Right lobe of liver (tissue), 6 donors: Measurements from ENCODE around the gene PLOD3. TPM values are rescaled to one million over a fixed set of nuclear protein-coding genes. Genes with fewer than 3 reads are reported as not detected.
"Not testable (repeated sequence)": the region's sequence is repeated elsewhere in the genome, so short reads cannot be mapped to it uniquely, and the experiment has no call there.

Experiments used
- ATAC-seq, 4 donors: fragments of 200-7000 bp; cut with Tn5 transposase; one replicate each; pipeline ENCODE4 v1.9.1; 2020; ENCODE audit warnings: mild to moderate bottlenecking in 4 of 4, moderate library complexity in 4 of 4
- DNase-seq, 3 donors: peaks; one replicate each; pipeline ENCODE4 v3.0.0-alpha.2; 2020
- H3K27ac ChIP-seq, 3 donors: fragments of 200-600 bp; one replicate each; pipeline ENCODE4 v1.8.0; 2022
- H3K27me3 ChIP-seq, 2 donors: fragments of 200-600 bp; one replicate each; pipeline ENCODE4 v1.8.0; 2022
- H3K36me3 ChIP-seq, 4 donors: fragments of 200-600 bp; sonication (generic) in 1 of 4; one replicate each; pipeline versions ENCODE4 v1.5.1 to v1.8.0; 2017 to 2022; ENCODE audit warnings: control low read depth in 1 of 4
- H3K4me1 ChIP-seq, 4 donors: fragments of 200-600 bp; sonication (generic) in 1 of 4; one replicate each; pipeline versions ENCODE4 v1.5.1 to v1.8.0; 2017 to 2022; ENCODE audit warnings: control low read depth in 1 of 4
- H3K4me3 ChIP-seq, 3 donors: fragments of 200-600 bp; one replicate each; pipeline ENCODE4 v1.8.0; 2022
- H3K9me3 ChIP-seq, 4 donors: fragments of 200-600 bp; sonication (generic) in 1 of 4; one replicate each; pipeline versions ENCODE4 v1.5.1 to v1.8.0; 2017 to 2022; ENCODE audit warnings: control low read depth in 1 of 4
- POLR2A ChIP-seq: fragments of 450-650 bp; IDR thresholded peaks from one replicate; pipeline ENCODE4 v1.6.1; 2017; ENCODE audit warnings: antibody characterized with exemption, mild to moderate bottlenecking
- WGBS: methylation state at CpG from one replicate; pipeline ENCODE4 v1.1.6; 2018; ENCODE audit warnings: low coverage, low lambda C conversion rate; ENCODE audit not compliant: insufficient coverage; ENCODE audit errors: missing lambda C conversion rate; 5-methylcytosine and 5-hydroxymethylcytosine counted together
- intact Hi-C, 2 donors: fragments of 100-400 bp; cut with DNase I; formaldehyde crosslinking; loops; one replicate each; pipeline versions ENCODE4 v1.11.2 to v1.14.1; 2022
- total RNA-seq, 6 experiments: library from RNA; depleted of rRNA in 2 of 6; stranded (reverse); fragments of >200 nt in 2 of 6; fragmentation: NEBNext Ultra II Directional in 3 of 6; extraction: Animal tissue kit (Norgen Biotek cat#: 25700) in 3 of 6; gene quantifications; one replicate each; pipeline versions ENCODE4 v1.1.0 to v1.2.4, GENCODE V29; 2016 to 2023
- TF ChIP-seq, protein P1 (sequence below), 4 donors: fragments of 200-600 bp in 3 of 4; fragments of 450-650 bp in 1 of 4; IDR thresholded peaks; one replicate each; pipeline versions ENCODE4 v1.5.1 to v1.8.0; 2016 to 2022; ENCODE audit warnings: antibody characterized with exemption in 4 of 4, mild to moderate bottlenecking in 2 of 4
- donor health status: DM: no; HTN: yes; CAD: no.
- donor health status: DM: no; HTN: no; CAD: no.
- donor health status: DM: no; HTN: no; CAD: no.
- donor health status: DM: no; HTN: yes; CAD: no.
- donor health status: DM: no; HTN: yes; CAD: no.

The PLOD3 gene
- total RNA-seq, 6 experiments from 2014 or later, result 41.7 to 57.5 (median 54.3) TPM

DNA sequence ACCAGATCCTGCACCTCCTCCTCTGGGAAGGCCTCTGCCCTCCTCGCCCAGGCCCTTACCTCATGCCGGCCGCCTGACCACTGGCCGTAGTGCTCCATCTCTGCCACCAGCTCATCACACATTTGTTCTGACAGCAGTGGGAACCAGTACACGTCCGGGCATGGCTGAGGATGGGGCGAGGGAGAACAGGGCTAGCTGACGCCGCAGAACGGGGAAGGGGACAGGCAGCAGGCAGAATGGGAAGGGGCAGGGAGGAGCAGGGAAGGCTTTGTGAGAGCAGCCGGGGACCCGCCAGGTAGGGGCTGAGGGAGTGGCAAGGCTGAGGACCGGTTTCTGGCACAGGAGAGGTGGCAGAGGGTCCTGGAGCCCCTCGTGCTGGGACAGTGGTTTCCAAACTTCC, 8.6 kb downstream of the PLOD3 start:
- H3K27ac ChIP-seq, result no peak overlapping the region
- H3K36me3 ChIP-seq, result peaks cover 0 to 55% (median 19%) of the 10 kb centered on the region in 4 donors
- DNase-seq (no peak), ATAC-seq (no peak)
- no peak for TF ChIP-seq POLR2A
- TF ChIP-seq, protein P1, sequence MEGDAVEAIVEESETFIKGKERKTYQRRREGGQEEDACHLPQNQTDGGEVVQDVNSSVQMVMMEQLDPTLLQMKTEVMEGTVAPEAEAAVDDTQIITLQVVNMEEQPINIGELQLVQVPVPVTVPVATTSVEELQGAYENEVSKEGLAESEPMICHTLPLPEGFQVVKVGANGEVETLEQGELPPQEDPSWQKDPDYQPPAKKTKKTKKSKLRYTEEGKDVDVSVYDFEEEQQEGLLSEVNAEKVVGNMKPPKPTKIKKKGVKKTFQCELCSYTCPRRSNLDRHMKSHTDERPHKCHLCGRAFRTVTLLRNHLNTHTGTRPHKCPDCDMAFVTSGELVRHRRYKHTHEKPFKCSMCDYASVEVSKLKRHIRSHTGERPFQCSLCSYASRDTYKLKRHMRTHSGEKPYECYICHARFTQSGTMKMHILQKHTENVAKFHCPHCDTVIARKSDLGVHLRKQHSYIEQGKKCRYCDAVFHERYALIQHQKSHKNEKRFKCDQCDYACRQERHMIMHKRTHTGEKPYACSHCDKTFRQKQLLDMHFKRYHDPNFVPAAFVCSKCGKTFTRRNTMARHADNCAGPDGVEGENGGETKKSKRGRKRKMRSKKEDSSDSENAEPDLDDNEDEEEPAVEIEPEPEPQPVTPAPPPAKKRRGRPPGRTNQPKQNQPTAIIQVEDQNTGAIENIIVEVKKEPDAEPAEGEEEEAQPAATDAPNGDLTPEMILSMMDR (IDR thresholded peaks at IDR 0.05), result no peak
- H3K27me3 ChIP-seq, result no peaks in the 10 kb centered on the region
- intact Hi-C loops, result no loop called here
- WGBS, result 85% methylated on average over 10 of the region's 14 CpGs
- no peak overlapping the region for H3K4me3 ChIP-seq
- no peaks in the 10 kb centered on the region for H3K4me1 ChIP-seq
- H3K9me3 ChIP-seq, result no peaks in the 10 kb centered on the region

DNA sequence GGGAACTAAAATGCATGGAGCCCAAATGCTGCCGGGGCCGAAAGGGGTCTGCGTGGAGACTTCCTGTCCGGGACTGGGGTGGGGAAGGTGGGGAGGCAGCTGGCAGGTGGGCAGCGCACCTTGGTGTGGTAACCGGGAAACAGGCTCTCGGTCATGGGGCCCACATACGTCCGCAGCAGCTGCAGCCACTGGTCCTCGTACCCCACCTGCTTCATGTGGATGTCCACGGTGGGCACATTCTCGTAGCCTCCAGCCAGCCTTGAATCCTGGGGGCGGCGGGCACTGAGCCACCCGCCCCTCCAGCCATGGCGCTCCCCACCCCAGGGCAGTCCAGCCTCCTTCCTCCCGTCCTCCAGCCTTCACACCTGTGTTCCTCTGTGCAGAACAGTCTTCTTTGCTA, 9.9 kb downstream of the PLOD3 start:
- Histone ChIP-seq H3K36me3 (peaks cover 0 to 49% (median 19%) of the 10 kb centered on the region in 4 donors), H3K9me3 (no peaks in the 10 kb centered on the region), H3K27ac (no peak overlapping the region), H3K4me1 (no peaks in the 10 kb centered on the region), H3K27me3 (no peaks in the 10 kb centered on the region), H3K4me3 (no peak overlapping the region)
- no peak for TF ChIP-seq POLR2A
- TF ChIP-seq, protein P1 (IDR thresholded peaks at IDR 0.05), result no peak
- ATAC-seq (no peak), DNase-seq (no peak)
- 100% methylated on average over 1 of the region's 17 CpGs for WGBS
- intact Hi-C loops, result no loop called here

DNA sequence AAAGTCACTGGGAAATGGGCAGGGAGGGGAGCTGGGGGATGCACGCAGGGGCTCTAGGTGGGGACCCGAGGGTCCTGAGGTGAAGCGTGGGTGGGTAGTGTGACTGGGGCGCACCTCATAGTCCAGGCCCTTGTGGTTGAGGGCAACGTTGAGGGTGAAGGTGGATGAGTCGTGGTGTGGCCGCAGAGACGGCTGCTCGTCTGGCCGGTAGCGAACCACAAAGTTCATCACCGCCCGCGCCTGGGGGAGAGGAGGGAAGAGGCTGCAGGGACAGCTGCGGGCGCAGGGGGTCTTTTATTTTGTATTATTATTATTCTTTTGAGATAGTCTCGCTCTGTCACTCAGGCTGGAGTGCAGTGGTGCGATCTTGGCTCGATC, 10.7 kb downstream of the PLOD3 start:
- peaks cover 0 to 44% (median 15%) of the 10 kb centered on the region in 4 donors for H3K36me3 ChIP-seq

DNA sequence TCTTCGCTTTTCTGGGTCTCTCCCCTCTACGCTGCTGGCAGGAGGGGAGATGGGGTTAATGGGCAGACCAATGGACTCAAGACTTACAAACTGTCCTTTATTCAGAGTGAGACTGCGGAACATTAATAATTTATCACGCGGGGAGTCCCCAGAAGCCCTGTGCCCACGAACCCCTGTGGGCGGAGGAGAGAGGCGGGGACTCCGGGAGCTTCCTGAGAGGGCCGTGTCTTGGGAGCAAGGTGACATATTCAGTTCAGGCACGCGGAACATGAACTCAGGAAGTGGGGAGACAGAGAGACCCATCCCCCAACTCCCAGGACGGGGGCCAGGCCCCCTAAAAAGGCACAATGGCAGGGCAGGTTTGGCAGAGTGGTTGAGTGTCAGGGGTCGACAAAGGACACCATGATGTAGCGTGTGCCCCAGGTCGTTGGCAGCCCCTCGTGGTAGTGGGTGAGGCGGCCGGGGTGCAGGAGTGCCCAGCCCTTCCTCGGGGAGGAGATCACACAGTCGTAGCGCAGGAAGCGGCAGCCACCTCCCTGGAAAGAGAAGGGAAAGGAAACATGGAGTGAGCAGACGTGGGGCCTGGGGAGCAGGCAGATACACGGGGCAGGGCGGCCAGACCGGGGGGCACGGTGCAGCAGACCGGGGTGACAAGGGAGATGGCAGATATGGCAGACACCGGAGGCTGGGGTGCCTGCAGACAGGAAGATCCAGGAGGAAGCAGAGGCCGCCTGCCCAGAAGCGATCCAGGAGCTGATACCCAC, 11.3 kb downstream of the PLOD3 start:
- no peak overlapping the region for H3K4me3 ChIP-seq
- 80% methylated on average over 21 of the region's 32 CpGs for WGBS

More for the DNA sequence above, 10.7 kb downstream of the PLOD3 start:
- H3K4me3 ChIP-seq, result no peak overlapping the region
- no peak overlapping the region for H3K27ac ChIP-seq
- no peak for TF ChIP-seq POLR2A
- TF ChIP-seq, protein P1 (IDR thresholded peaks at IDR 0.05), result no peak
- intact Hi-C loops, result no loop called here
- H3K27me3 ChIP-seq, result no peaks in the 10 kb centered on the region
- H3K4me1 ChIP-seq, result peaks cover 0 to 5% (median 0%) of the 10 kb centered on the region in 4 donors
- no peak for DNase-seq
- WGBS, result 88% methylated on average over 8 of the region's 19 CpGs
- H3K9me3 ChIP-seq, result no peaks in the 10 kb centered on the region
- ATAC-seq, result no peak

DNA sequence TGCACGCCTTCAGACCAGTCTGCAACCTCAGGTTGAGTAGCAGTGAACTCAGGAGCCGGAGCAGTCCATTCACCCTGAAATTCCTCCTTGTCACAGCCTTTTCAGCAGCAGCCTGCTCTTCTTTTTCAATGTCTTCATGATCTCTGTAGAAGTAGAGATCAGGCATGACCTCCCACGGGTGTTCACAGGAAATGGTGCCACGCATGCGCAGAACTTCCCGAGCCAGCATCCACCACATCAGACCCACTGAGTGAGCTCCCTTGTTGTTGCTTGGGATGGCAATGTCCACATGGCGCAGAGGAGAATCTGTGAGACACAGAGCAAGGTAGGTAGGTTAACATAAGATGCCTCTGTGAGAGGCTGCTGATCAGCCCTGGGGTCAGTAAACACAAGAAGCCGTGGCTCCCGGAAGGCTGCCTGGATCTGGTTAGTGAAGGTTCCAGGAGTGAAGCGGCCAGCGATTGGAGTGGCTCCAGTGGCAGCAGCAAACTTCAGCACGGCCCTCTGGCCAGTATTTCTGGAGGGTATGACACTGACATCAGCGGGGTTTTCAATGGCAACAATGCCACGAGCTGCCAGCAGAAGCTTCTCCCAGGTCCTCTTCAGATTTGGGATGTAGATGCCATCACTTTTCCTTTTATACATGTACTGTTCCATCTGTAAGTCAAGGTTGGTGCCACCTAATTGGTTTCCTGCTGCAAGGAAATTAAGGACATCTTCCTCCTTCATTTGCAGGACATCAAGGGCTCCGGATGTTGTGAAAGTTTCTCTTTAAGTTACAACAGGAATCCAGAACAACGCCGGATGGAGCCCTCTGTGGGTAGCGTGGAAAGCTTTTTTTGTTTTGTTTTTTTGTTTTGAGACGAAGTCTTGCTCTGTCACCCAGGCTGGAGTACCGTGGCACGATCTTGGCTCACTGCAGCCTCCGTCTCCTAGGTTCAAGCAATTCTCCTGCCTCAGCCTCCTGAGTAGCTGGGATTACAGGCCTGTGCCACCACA, 13.3 kb downstream of the PLOD3 start:
- H3K4me3 ChIP-seq, H3K9me3 ChIP-seq, H3K27me3 ChIP-seq, H3K27ac ChIP-seq, DNase-seq, ATAC-seq, intact Hi-C loops: not testable (repeated sequence)
- peaks cover 0 to 24% (median 0%) of the 10 kb centered on the region in 4 donors for H3K36me3 ChIP-seq
- peaks cover 0 to 11% (median 0%) of the 10 kb centered on the region in 4 donors for H3K4me1 ChIP-seq
- WGBS, result 53% methylated on average over 14 of the region's 22 CpGs

More for the DNA sequence above, 11.3 kb downstream of the PLOD3 start:
- H3K36me3 ChIP-seq, result peaks cover 0 to 38% (median 11%) of the 10 kb centered on the region in 4 donors
- intact Hi-C loops, result no loop called here
- H3K27ac ChIP-seq, result no peak overlapping the region
- H3K4me1 ChIP-seq, result peaks cover 0 to 11% (median 0%) of the 10 kb centered on the region in 4 donors
- TF ChIP-seq POLR2A, result no peak
- TF ChIP-seq, protein P1 (IDR thresholded peaks at IDR 0.05), result no peak
- H3K27me3 ChIP-seq, result no peaks in the 10 kb centered on the region
- no peak for DNase-seq
- H3K9me3 ChIP-seq, result no peaks in the 10 kb centered on the region
- ATAC-seq, result no peak
